ENCODE measurements around the gene AQP6. TPM values are rescaled to one million over a fixed set of nuclear protein-coding genes. Genes with fewer than 3 reads are reported as not detected.

The AQP6 gene
- total RNA-seq, 1 donor from 2014 or later, result 0.37 TPM

DNA sequence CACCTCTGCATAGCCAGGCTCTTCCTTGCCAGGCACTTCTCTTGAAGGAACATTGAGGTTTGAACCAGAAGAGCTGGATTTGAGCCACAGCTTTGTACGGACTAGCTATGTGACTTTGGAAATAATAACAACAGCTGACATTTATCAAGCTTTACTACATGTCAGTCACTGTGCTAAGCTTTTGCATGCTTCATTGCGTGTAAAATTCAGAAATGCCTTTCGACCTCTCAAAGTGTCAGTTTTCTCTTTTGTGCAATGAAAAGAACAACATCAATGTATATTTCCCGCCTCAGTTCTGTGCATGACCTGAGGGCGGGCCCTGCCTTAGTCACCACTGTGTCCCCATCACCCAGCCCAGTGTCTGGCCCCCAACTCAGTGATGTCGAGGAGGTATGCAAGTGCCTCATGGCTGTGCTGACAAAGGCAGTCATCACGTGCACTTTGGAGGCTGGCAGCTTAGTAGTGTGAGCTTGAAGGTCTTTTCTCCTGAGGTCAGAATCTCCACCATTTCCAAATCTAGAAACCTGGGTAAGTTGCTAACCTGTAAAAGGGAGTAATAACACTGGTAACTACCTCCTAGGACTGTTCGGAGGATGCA is 40.1 kb upstream of the AQP6 start:
- Mint-ChIP-seq H3K36me3 (ENCODE audit: unreplicated experiment) (peaks cover 8% of the 10 kb centered on the region), H3K27me3 (ENCODE audit: unreplicated experiment) (peaks cover 2% of the 10 kb centered on the region), H3K9me3 (ENCODE audit: unreplicated experiment) (peaks cover 2% of the 10 kb centered on the region), H3K27ac (ENCODE audit: unreplicated experiment) (no peak overlapping the region), H3K4me3 (ENCODE audit: unreplicated experiment) (no peak overlapping the region), H3K4me1 (ENCODE audit: low read depth, unreplicated experiment) (peaks cover 3% of the 10 kb centered on the region)
- TF ChIP-seq, protein P1, sequence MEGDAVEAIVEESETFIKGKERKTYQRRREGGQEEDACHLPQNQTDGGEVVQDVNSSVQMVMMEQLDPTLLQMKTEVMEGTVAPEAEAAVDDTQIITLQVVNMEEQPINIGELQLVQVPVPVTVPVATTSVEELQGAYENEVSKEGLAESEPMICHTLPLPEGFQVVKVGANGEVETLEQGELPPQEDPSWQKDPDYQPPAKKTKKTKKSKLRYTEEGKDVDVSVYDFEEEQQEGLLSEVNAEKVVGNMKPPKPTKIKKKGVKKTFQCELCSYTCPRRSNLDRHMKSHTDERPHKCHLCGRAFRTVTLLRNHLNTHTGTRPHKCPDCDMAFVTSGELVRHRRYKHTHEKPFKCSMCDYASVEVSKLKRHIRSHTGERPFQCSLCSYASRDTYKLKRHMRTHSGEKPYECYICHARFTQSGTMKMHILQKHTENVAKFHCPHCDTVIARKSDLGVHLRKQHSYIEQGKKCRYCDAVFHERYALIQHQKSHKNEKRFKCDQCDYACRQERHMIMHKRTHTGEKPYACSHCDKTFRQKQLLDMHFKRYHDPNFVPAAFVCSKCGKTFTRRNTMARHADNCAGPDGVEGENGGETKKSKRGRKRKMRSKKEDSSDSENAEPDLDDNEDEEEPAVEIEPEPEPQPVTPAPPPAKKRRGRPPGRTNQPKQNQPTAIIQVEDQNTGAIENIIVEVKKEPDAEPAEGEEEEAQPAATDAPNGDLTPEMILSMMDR (IDR thresholded peaks at IDR 0.05; ENCODE audit: partially characterized antibody, unreplicated experiment), result no peak
- DNase-seq, result no peak

DNA sequence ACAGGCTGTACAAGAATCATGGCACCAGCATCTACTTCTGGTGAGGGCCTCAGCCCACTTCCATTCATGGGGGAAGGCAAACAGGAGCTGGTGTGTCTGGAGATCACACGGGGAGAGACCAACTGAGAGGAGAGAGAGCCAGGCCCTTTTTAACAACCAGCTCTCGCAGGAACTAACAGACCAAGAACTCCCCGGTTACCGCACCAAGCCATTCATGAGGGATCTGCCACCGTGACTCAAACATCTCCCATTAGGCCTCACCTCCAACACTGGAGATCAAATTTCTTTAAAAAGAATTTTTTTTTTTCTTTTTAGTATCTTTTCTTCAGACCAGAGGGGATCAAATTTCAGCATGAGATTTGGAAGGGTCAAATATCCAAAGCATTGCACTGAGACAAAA is 39.0 kb upstream of the AQP6 start:
- TF ChIP-seq, protein P1 (IDR thresholded peaks at IDR 0.05; ENCODE audit: partially characterized antibody, unreplicated experiment), result no peak

DNA sequence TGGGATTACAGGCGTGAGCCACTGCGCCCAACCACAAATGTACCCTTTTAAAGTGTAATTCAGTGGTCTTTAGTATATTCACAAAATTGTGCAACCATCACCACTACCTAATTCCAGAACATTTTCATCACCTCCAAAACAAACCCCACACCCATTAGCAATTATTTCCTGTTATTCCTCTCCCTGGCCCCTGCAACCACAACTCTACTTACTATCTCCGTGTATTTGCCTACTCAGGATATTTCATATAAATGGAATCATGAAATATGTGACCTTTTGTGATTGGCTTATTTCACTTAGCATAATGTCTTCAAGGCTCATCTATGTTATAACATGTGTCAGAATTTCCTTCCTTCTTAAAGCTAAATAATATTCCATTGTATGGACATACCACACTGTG is 38.2 kb upstream of the AQP6 start:
- Mint-ChIP-seq H3K9me3 (ENCODE audit: unreplicated experiment) (peaks cover 2% of the 10 kb centered on the region), H3K27me3 (ENCODE audit: unreplicated experiment) (no peaks in the 10 kb centered on the region), H3K4me3 (ENCODE audit: unreplicated experiment) (no peak overlapping the region), H3K36me3 (ENCODE audit: unreplicated experiment) (peaks cover 8% of the 10 kb centered on the region), H3K27ac (ENCODE audit: unreplicated experiment) (no peak overlapping the region), H3K4me1 (ENCODE audit: low read depth, unreplicated experiment) (peaks cover 3% of the 10 kb centered on the region)
- DNase-seq, result no peak
- TF ChIP-seq, protein P1 (IDR thresholded peaks at IDR 0.05; ENCODE audit: partially characterized antibody, unreplicated experiment), result no peak

More for the DNA sequence above, 39.0 kb upstream of the AQP6 start:
- H3K4me1 Mint-ChIP-seq (ENCODE audit: low read depth, unreplicated experiment), result peaks cover 3% of the 10 kb centered on the region
- peaks cover 2% of the 10 kb centered on the region for H3K27me3 Mint-ChIP-seq (ENCODE audit: unreplicated experiment)
- H3K9me3 Mint-ChIP-seq (ENCODE audit: unreplicated experiment), result peaks cover 2% of the 10 kb centered on the region
- no peak for DNase-seq
- H3K4me3 Mint-ChIP-seq (ENCODE audit: unreplicated experiment), result no peak overlapping the region
- H3K36me3 Mint-ChIP-seq (ENCODE audit: unreplicated experiment), result peaks cover 8% of the 10 kb centered on the region
- no peak overlapping the region for H3K27ac Mint-ChIP-seq (ENCODE audit: unreplicated experiment)

DNA sequence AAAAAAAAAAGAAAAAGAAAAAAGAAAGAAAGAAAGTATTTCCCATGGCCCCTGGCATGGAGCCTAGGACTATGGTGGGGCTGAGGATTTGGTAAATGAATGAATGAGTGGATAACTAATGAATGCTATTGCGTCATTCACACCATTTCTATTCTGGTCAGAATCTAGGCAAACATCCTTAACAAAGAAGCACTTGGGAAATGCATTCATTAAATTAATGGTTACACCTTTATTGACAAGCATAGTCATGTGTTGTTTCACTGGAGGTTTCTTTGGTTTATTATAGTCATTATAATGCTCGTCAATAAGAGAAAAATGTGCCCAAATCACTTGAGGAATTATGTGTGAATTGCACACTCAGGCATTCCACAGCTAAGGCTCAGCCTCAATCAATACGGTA is 35.8 kb upstream of the AQP6 start:
- Mint-ChIP-seq H3K4me3 (ENCODE audit: unreplicated experiment) (no peak overlapping the region), H3K9me3 (ENCODE audit: unreplicated experiment) (peaks cover 5% of the 10 kb centered on the region), H3K27ac (ENCODE audit: unreplicated experiment) (no peak overlapping the region), H3K36me3 (ENCODE audit: unreplicated experiment) (peaks cover 8% of the 10 kb centered on the region), H3K4me1 (ENCODE audit: low read depth, unreplicated experiment) (peaks cover 3% of the 10 kb centered on the region), H3K27me3 (ENCODE audit: unreplicated experiment) (peaks cover 4% of the 10 kb centered on the region)
- TF ChIP-seq, protein P1 (IDR thresholded peaks at IDR 0.05; ENCODE audit: partially characterized antibody, unreplicated experiment), result no peak
- no peak for DNase-seq

DNA sequence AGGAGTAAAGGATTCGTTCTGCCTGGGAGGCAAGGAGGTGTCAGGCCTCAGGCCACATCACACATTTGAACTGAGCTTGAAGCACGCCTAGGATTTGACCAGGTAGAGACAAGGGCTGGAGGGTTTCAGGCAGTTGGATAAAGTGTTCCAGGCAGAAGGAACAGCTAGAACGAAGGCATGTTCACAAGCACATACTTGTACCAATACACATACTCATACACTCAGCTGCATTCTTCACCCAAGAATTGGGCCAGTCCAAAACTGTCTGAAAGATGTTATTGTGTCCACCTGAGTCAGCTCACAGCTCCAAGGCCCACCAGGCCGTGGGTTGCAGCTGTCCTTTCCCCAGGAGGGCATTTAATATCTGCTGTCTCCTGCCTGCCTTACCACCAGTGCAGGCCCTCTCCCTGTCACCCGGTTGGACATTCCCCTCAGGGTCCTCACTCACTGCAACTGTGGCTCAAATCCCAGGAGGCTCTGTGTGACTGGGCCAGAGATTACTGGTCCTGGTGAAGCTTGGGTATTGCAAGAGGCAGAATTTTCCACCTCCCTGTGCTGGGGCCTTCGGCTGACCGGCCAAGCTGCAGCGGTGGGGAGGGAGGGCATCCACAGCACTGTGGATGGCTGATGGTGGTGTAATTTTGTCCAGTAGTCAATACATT is 35.0 kb upstream of the AQP6 start:
- DNase-seq, result no peak
- Mint-ChIP-seq H3K4me1 (ENCODE audit: low read depth, unreplicated experiment) (peaks cover 3% of the 10 kb centered on the region), H3K9me3 (ENCODE audit: unreplicated experiment) (peaks cover 5% of the 10 kb centered on the region), H3K36me3 (ENCODE audit: unreplicated experiment) (peaks cover 8% of the 10 kb centered on the region), H3K4me3 (ENCODE audit: unreplicated experiment) (no peak overlapping the region), H3K27me3 (ENCODE audit: unreplicated experiment) (peaks cover 4% of the 10 kb centered on the region), H3K27ac (ENCODE audit: unreplicated experiment) (no peak overlapping the region)
- TF ChIP-seq, protein P1 (IDR thresholded peaks at IDR 0.05; ENCODE audit: partially characterized antibody, unreplicated experiment), result no peak
